GM23338 (cell line): ENCODE data around the gene NXPE3. TPM values are rescaled to one million over a fixed set of nuclear protein-coding genes. Genes with fewer than 3 reads are reported as not detected.
A peak's percentile ranks its signal among the peaks of the same experiment; 100 is the strongest.

Experiments
- ATAC-seq: fragments of 200-7000 bp; cut with Tn5 transposase; 3 replicates; pipeline ENCODE4 v1.9.1; 2020
- DNase-seq: peaks from one replicate; pipeline ENCODE4 v3.0.0-alpha.2; 2015; ENCODE audit warnings: low spot score
- H2AFZ ChIP-seq: fragments of 200-600 bp; sonication (generic); 2 replicates; pipeline ENCODE4 v1.8.0; 2016; ENCODE audit warnings: antibody characterized with exemption, mild to moderate bottlenecking, moderate library complexity
- H3F3A ChIP-seq: fragments of 200-600 bp; sonication (generic); replicated peaks from 2 replicates; pipeline ENCODE4 v1.8.0; 2017; ENCODE audit warnings: antibody characterized with exemption, mixed run types, low read depth
- H3K27ac ChIP-seq: fragments of 200-600 bp; sonication (generic); 2 replicates; pipeline ENCODE4 v1.6.1; 2016; ENCODE audit warnings: low read depth
- H3K27me3 ChIP-seq: fragments of 200-600 bp; sonication (generic); 2 replicates; pipeline ENCODE4 v1.8.0; 2016; ENCODE audit warnings: mild to moderate bottlenecking, mixed run types, moderate library complexity; ENCODE audit not compliant: insufficient read depth
- H3K36me3 ChIP-seq: fragments of 200-600 bp; sonication (generic); 2 replicates; pipeline ENCODE4 v1.8.0; 2016; ENCODE audit warnings: mild to moderate bottlenecking; ENCODE audit not compliant: insufficient read depth
- H3K4me1 ChIP-seq: fragments of 200-600 bp; sonication (generic); 2 replicates; pipeline ENCODE4 v1.8.0; 2016; ENCODE audit warnings: mild to moderate bottlenecking, moderate library complexity; ENCODE audit not compliant: insufficient read depth
- H3K4me2 ChIP-seq: fragments of 200-600 bp; sonication (generic); 2 replicates; pipeline ENCODE4 v1.7.1; 2017; ENCODE audit warnings: mixed run types
- H3K4me3 ChIP-seq: fragments of 200-600 bp; sonication (generic); 2 replicates; pipeline ENCODE4 v1.6.1; 2016; ENCODE audit warnings: mixed run types
- H3K79me2 ChIP-seq: fragments of 200-600 bp; sonication (generic); replicated peaks from 2 replicates; pipeline ENCODE4 v1.8.0; 2017; ENCODE audit warnings: mild to moderate bottlenecking; ENCODE audit not compliant: insufficient read depth
- H3K9me2 ChIP-seq: fragments of 200-600 bp; sonication (generic); 2 replicates; pipeline ENCODE4 v1.8.0; 2017; ENCODE audit not compliant: insufficient read depth
- H4K20me1 ChIP-seq: fragments of 200-600 bp; sonication (generic); replicated peaks from 2 replicates; pipeline ENCODE4 v1.8.0; 2017; ENCODE audit warnings: mild to moderate bottlenecking; ENCODE audit not compliant: insufficient read depth
- H3K27ac Mint-ChIP-seq: 2 replicates; pipeline ENCODE4 v1.8.0; 2020; ENCODE audit warnings: inconsistent platforms, mild to moderate bottlenecking, moderate library complexity, mixed read lengths
- H3K27me3 Mint-ChIP-seq: 3 replicates; pipeline ENCODE4 v1.8.0; 2022; ENCODE audit warnings: low read depth, mild to moderate bottlenecking, moderate library complexity, mixed read lengths, inconsistent platforms; ENCODE audit not compliant: insufficient read depth, poor library complexity
- H3K36me3 Mint-ChIP-seq: 3 replicates; pipeline ENCODE4 v1.8.0; 2021; ENCODE audit warnings: low read depth, mild to moderate bottlenecking, inconsistent platforms, moderate library complexity, mixed read lengths
- H3K4me1 Mint-ChIP-seq: 3 replicates; pipeline ENCODE4 v1.8.0; 2020; ENCODE audit warnings: mild to moderate bottlenecking, inconsistent platforms, mixed read lengths
- H3K4me3 Mint-ChIP-seq: 3 replicates; pipeline ENCODE4 v1.8.0; 2021; ENCODE audit warnings: moderate library complexity, mild to moderate bottlenecking, inconsistent platforms, mixed read lengths
- H3K9me3 Mint-ChIP-seq: 3 replicates; pipeline ENCODE4 v1.8.0; 2020; ENCODE audit warnings: moderate library complexity, mild to moderate bottlenecking, inconsistent platforms, mixed read lengths
- CREB1 ChIP-seq: fragments of 250-450 bp; sonication (Bioruptor Pico); IDR thresholded peaks from 2 replicates; pipeline ENCODE4 v1.5.0; 2020; ENCODE audit warnings: low read depth, mild to moderate bottlenecking, moderate library complexity
- CTCF ChIP-seq, 2 experiments: fragments of 200-600 bp in 1 of 2; sonication (generic) in 1 of 2; conservative IDR thresholded peaks; 2 replicates each; pipeline versions ENCODE4 v1.5.1 to v1.6.1; 2016 to 2017; ENCODE audit warnings: antibody characterized with exemption in 2 of 2, low read depth in 2 of 2, mild to moderate bottlenecking in 2 of 2, moderate library complexity in 1 of 2
- ETS1 ChIP-seq: IDR thresholded peaks from 2 replicates; pipeline ENCODE4 v1.6.1; 2016; ENCODE audit warnings: antibody characterized with exemption
- EZH2 ChIP-seq: fragments of 200-600 bp; sonication (generic); IDR thresholded peaks from one replicate; pipeline ENCODE4 v1.8.0; 2017; ENCODE audit warnings: antibody characterized with exemption, mild to moderate bottlenecking, low read depth; ENCODE audit not compliant: unreplicated experiment
- EZH2phosphoT487 ChIP-seq: fragments of 200-600 bp; sonication (generic); IDR thresholded peaks from one replicate; pipeline ENCODE4 v1.8.1; 2018; ENCODE audit warnings: antibody characterized with exemption; ENCODE audit not compliant: unreplicated experiment
- JUNB ChIP-seq: IDR thresholded peaks from one replicate; pipeline ENCODE4 v1.6.1; 2016; ENCODE audit warnings: antibody characterized with exemption; ENCODE audit not compliant: unreplicated experiment
- NANOG ChIP-seq: IDR thresholded peaks from 2 replicates; pipeline ENCODE4 v1.6.1; 2016; ENCODE audit warnings: antibody characterized with exemption, borderline replicate concordance
- POLR2AphosphoS5 ChIP-seq: IDR thresholded peaks from 2 replicates; pipeline ENCODE4 v1.6.1; 2016; ENCODE audit warnings: antibody characterized with exemption, low read depth
- REST ChIP-seq: IDR thresholded peaks from one replicate; pipeline ENCODE4 v1.6.1; 2018; ENCODE audit warnings: antibody characterized with exemption; ENCODE audit not compliant: unreplicated experiment
- STAT1 ChIP-seq: IDR thresholded peaks from one replicate; pipeline ENCODE4 v1.6.1; 2016; ENCODE audit warnings: antibody characterized with exemption; ENCODE audit not compliant: unreplicated experiment
- ZNF114 ChIP-seq: fragments of 250-450 bp; sonication (Bioruptor Pico); IDR thresholded peaks from 2 replicates; pipeline ENCODE4 v1.5.0; 2020; ENCODE audit warnings: mild to moderate bottlenecking, moderate library complexity
- ZNF331 ChIP-seq: fragments of 250-450 bp; sonication (Bioruptor Pico); IDR thresholded peaks from 2 replicates; pipeline ENCODE4 v1.5.0; 2020; ENCODE audit warnings: low read depth, mild to moderate bottlenecking, moderate library complexity
- ZNF462 ChIP-seq: fragments of 250-450 bp; sonication (Bioruptor Pico); IDR thresholded peaks from 2 replicates; pipeline ENCODE4 v1.5.0; 2020; ENCODE audit warnings: mild to moderate bottlenecking, moderate library complexity
- polyA plus RNA-seq: library from polyadenylated mRNA; unstranded; fragments of >200 nt; fragmentation: Nextera tagmentation; extraction: Ambion mirVana; gene quantifications from 2 replicates; pipeline ENCODE4 v1.2.1, GENCODE V29; 2016
- total RNA-seq: library from RNA; depleted of rRNA; stranded (reverse); fragments of >200 nt; shearing (Covaris generic); gene quantifications from 2 replicates; pipeline ENCODE4 v1.2.3, GENCODE V29; 2014

NXPE3 gene
- total and polyA plus RNA-seq, 2 experiments from 2014 or later: 13.3 to 20.8 TPM

- peaks cover 39% of the 10 kb centered on the region for H3K9me3 Mint-ChIP-seq
- H3K27ac Mint-ChIP-seq: no peak overlapping the region
- peaks cover 89% of the 10 kb centered on the region for H3K36me3 Mint-ChIP-seq
- DNase-seq: peak; percentile 41
- no peak overlapping the region for H3K4me3 Mint-ChIP-seq
- TF ChIP-seq ZNF331 (CRISPR knock-in tag) (no peak), EZH2 (no peak), ETS1 (no peak), ZNF114 (CRISPR knock-in tag) (no peak), JUNB (no peak), REST (no peak), CREB1 (no peak), NANOG (no peak), CTCF (conservative IDR thresholded peaks at IDR 0.05; ENCODE audit: low read depth in 2 of 2) (no peak), STAT1 (no peak), ZNF462 (CRISPR knock-in tag) (no peak), EZH2phosphoT487 (no peak), POLR2AphosphoS5 (no peak)
- no peaks in the 10 kb centered on the region for H3K4me1 Mint-ChIP-seq
- Histone ChIP-seq H3K36me3 (peaks cover 43% of the 10 kb centered on the region), H3K4me1 (no peaks in the 10 kb centered on the region), H3K79me2 (no peaks in the 10 kb centered on the region), H3F3A (no peaks in the 10 kb centered on the region), H3K27ac (no peak overlapping the region), H3K4me3 (no peak overlapping the region), H2AFZ (no peak overlapping the region), H3K9me2 (no peaks in the 10 kb centered on the region), H3K27me3 (no peaks in the 10 kb centered on the region), H4K20me1 (no peaks in the 10 kb centered on the region; the same call in 1 of the 2 replicates), H3K4me2 (no peak overlapping the region)
- ATAC-seq: no peak
- peaks cover 1% of the 10 kb centered on the region for H3K27me3 Mint-ChIP-seq
These were observed 43.2 kb upstream of the NXPE3 start for GRCh38 chr3:101735833-101736232.
